GM19240 (cell line): Measurements from ENCODE around the gene SNX20.

Experiments
- DNase-seq: peaks from one replicate; pipeline ENCODE4 v3.0.0; 2011; ENCODE audit warnings: low spot score; ENCODE audit not compliant: insufficient read length

Gene SNX20

GRCh38 chr16:50636753-50637374 lies 44.2 kb downstream of the SNX20 start:
- no peak for DNase-seq

- no peak for DNase-seq
Observed at GRCh38 chr16:50635505-50636392, 45.4 kb downstream of the SNX20 start.

DNA sequence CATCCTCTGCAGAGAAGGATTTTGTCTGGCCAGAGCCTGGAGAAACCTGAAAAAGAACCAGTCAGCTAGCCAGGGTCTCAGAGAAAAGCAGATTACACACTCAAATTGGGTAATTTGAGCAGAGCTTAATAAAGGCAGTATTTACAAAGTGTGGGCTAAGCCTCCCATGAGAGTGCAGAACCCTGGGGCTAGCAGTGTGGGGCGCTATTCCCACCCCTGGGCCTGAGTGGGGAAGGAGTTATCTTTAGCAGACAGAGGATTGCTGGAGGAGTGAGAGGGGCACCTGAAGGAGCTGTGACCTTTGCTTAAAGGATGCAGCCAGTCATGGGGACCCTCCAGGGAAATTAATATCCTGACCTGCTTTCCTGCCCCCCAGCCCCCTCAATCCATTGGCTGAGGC lies 46.2 kb downstream of the SNX20 start:
- DNase-seq = no peak

DNA sequence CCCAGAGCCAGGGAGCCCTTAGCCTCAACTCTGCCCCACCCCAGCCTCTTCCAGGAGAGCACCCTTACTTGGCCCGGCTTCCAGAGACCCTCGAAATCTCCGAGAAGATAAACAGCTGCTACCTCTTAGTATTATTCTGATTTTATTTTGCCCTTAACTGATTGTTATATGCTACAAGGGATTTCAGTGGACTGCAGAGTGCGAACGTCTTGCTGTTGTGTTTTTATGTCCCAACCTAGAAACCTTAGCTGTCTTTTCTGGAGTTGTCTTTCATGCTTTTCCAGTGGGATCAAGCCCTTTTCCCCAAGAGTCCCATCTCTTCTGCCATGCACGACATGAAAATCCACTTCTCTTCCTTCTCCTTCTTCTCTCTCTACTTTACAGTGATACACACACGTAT lies 47.0 kb downstream of the SNX20 start:
- DNase-seq = no peak

DNA sequence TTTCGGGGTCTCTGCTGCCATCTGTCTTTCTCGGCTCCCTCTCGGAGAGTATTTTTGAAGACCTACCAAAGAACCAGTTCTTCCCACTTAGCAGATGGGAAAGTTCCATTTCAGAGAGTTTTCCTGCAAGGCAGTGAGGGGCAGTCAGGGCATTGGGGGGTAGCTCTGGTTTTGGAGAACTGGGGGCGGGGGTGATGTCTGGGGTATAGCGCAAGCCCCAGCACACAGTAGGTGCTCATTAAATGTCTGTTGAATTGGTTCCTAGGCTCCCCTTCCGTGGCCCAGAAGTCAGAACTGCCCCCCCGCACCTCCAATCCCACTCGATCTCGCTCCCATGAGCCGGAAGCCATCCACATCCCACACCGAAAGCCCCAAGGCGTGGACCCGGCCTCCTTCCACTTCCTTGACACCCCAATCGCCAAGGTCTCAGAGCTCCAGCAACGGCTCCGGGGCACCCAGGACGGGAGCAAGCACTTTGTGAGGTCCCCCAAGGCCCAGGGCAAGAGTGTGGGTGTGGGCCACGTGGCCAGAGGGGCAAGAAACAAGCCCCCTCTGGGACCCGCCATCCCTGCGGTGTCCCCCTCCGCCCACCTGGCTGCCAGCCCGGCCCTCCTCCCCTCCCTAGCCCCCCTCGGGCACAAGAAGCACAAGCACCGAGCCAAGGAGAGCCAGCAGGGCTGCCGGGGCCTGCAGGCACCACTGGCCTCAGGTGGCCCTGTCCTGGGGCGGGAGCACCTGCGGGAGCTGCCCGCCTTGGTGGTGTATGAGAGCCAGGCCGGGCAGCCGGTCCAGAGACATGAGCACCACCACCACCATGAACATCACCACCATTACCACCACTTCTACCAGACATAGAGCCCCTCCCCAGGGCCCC lies 47.9 kb downstream of the SNX20 start:
- no peak for DNase-seq

- no peak for DNase-seq
Observed at GRCh38 chr16:50631985-50632576, 49.0 kb downstream of the SNX20 start.

DNA sequence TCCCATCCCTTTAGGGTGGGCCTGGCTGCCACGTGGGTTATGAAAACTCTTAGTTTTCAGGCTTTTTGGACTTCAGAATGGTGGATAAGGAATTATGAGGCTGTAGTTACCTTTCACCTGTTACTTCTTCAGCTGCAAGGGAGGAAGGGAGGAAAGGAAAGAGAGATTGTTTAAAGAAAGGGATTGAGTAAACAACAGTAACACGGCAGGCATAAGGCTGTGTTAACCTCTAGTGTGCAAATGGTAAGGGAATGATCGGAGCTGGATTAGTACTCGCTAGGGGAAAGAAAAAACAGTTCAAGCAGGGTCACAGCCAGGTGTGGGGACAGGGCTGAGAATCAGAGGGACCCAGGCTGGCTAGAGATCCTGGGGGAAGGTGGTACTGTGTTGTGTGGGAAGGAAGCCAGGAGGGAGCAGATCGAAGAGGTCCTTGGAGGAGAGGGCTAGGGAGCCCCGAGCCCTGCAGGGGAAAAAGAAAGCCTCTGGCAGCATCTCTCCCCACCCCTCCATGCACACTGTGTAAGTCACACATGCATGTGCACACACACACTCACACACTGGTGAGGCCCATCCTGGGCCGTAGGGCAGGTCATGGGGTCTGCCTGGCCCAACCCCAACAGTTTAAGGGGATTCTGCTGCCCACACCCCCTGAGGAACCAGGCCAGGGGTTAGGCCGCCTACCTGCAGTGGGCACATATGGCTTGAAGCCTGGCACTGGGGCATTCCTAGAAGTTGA lies 49.7 kb downstream of the SNX20 start:
- DNase-seq = no peak

DNA sequence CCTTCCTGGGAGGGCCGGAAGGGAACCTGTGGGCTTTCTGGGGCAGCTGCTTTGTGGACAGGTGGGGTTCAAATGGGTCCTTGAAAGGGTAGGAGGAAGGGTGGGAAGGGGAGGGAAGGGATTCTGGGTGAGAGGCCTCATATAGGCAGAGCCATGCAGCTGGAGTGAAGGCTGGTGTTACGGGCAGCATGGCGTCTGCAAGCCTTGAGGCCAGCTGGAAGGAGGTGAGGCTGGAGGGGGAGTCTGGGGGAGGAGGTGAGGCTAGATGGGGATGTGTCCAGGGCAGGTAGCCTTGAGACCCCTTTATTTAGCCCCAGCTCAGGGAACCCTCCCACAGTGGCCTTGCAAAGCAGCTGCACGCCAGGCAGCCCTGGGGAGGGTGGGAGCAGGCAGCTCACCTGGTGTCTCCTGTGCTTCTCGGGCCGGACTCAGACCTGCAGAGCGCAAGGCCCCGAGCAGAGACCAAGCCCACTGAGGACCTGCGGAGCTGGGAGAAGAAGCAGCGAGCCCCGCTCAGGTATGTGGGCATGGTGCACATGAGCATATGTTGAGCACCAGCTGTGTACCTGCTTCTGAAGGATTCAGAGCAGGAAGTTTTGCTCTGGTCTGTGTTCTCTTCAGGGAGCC lies 50.6 kb downstream of the SNX20 start:
- DNase-seq = no peak

- DNase-seq = no peak
Observed at GRCh38 chr16:50629334-50629733, 51.8 kb downstream of the SNX20 start.

DNA sequence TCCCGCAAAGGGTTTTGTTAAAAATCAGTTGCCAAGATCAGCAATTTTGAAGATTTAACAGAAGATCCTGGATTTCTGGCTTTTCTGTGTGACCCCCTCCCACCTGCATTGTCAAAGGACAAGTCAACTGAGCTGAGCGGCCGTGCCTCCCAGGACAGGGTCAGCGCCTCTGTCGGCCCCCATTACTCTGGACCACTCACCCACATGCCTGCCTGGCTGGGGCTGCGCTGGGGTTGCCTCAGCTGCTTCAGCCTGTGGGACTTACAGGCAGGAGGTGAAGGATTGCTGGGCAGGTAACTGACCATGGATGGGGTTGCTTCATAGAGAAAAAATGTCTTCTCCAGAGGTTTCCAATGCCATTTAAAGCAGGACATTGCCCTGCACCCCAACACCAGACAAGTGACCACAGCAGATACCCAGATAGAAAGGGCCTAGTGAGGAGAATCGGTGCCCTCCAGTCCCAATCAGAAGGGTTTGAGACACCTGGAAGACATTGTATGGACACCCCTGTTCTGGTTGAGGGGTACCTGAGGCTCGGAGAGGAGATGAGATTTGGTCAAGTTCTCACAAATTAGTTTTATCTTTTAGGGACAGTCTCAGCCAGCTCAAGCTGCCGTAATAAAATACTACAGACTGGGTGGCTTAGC lies 52.8 kb downstream of the SNX20 start:
- DNase-seq = no peak

DNA sequence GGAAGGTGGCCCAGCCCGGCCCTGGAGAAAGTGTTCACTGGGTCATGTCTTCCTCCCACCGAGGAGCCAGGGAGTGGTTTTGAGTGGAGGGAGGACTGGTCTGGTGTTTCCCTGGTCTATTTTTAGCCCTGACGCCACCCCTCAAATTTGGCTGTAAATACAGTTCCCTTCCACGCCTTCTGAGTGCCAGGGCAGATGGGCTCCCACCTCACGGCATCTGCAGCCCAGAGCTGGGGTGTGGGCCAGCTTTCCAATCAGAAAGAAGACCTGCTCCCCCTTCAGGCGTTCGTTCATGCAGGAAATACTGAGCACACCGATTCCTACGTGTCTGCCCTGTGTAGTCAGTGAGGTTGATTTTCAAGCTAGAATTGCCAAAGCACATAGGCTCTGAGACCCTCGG lies 53.7 kb downstream of the SNX20 start:
- no peak for DNase-seq

- DNase-seq = no peak
Observed at GRCh38 chr16:50626868-50627267, 54.2 kb downstream of the SNX20 start.

DNA sequence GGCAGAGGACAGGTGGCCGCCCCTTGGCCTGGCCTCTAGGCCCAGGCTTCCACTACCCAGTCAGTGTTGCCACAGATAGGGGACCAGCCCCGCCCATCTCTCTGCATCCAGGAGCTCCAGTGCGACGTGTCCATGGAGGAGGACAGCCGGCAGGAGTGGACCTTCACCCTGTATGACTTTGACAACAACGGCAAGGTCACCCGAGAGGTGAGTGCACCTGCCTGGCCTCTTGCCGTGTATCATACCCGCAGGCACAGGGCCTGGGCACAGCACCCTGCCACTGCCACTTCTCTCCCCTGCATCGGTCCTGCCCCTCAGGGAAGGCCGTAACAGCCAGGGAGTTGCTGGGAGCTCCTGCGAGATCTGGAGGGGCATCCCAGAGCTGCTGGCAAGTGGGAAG lies 55.7 kb downstream of the SNX20 start:
- no peak for DNase-seq

GRCh38 chr16:50624449-50624970 lies 56.6 kb downstream of the SNX20 start:
- no peak for DNase-seq

DNA sequence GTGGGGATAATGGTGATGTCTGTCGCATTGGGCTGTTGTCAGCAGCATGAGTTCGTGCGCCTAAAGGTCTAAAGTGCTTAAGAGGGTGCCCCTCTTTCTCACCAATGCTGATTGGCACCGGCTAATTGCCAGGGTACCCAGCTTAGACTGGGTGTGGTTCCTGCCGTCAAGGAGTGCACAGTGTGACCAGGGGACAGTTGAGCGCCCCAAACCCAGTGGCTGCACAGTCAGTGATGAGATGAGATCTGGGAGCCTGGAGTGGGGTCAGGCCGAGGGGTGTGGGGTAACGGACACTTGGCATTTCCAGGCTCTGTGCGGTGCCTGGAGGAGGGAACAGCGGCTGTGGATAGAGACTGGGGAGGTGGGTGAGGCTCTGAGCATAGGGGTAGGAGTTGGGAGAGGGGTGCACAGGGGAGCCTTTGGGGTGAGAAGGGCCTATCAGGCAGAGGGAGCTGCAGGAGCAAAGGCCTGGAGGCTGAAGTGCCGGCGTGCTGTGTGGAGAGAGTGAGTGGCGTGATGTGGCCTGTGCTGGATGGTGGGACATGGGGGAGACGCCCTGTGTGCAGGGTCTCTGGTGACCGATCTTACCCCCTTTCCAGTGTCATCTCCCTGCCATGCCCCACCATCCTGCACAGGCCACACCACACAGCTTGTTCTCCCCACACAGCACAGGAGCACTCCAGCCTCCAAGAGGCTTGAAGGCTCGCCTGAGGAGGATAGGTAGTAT lies 58.3 kb downstream of the SNX20 start:
- no peak for DNase-seq

DNA sequence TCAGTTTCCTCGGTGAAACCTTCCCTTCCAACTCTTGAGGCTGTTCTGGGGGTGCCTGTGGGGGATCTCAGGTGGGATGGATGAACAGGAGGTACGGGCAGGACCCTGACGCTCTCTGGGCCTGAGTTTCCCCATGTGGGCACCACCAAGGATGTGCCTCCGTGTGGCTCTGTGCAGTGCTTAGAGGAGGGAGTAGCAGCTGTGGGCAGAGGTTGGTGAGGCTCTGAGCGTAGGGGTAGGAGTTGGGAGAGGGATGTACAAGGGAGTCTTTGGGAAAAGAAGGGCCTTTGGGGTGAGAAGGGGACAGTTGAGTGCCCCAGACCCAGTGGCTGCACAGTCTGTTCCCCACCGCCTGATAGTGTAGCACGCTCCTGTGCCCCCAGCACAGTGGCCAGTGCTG lies 59.1 kb downstream of the SNX20 start:
- DNase-seq = no peak
